Breast epithelium (tissue), 3 donors: Measurements from ENCODE around the gene LPO.

Experiments used
- CTCF ChIP-seq, 3 donors: fragments of 450-650 bp; IDR thresholded peaks; one replicate each; pipeline ENCODE4 v1.5.1; 2016 to 2017; ENCODE audit warnings: antibody characterized with exemption in 3 of 3, mild to moderate bottlenecking in 3 of 3, moderate library complexity in 3 of 3
- POLR2A ChIP-seq: fragments of 450-650 bp; IDR thresholded peaks from one replicate; pipeline ENCODE4 v1.6.1; 2016; ENCODE audit warnings: antibody characterized with exemption, mild to moderate bottlenecking, moderate library complexity

GRCh38 chr17:58249270-58250133, 11.1 kb downstream of the LPO start:
- TF ChIP-seq POLR2A = no peak
- TF ChIP-seq CTCF (IDR thresholded peaks at IDR 0.05) = peak; percentile 80 to 86 (median 85)
